Coronary artery (tissue), 2 donors: ENCODE data around the gene GCNT2.
"Not testable (repeated sequence)": the region's sequence is repeated elsewhere in the genome, so short reads cannot be mapped to it uniquely, and the experiment has no call there.

Experiments used
- DNase-seq: peaks from one replicate; pipeline ENCODE4 v3.0.0-alpha.2; 2017; ENCODE audit warnings: low spot score
- H3K27ac ChIP-seq, 2 donors: fragments of 200-600 bp; sonication (generic); one replicate each; pipeline ENCODE4 v1.5.1; 2016 to 2019
- H3K4me3 ChIP-seq: fragments of 200-600 bp; sonication (generic); 2 replicates; pipeline ENCODE4 v1.5.1; 2016; ENCODE audit warnings: mild to moderate bottlenecking, moderate library complexity
- CTCF ChIP-seq: fragments of 200-600 bp; sonication (generic); IDR thresholded peaks from one replicate; pipeline ENCODE4 v1.5.1; 2019; ENCODE audit warnings: antibody characterized with exemption

The GCNT2 gene

DNA sequence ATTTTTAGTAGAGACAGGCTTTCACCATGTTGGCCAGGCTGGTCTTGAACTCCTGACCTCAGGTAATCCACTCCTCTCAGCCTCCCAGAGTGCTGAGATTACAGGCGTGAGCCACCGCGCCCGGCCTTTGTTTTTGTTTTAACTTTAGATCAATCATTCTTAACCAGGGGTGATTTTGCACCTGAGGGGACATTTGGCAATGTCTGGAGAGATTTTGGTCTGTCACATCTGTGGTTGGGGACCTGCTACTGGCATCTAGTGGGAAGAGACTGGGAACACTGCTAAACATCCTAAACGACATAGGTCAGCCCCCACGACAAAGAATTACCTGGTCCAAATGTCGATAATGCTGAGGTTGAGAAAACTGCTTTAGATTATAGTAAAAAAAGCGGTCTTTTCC is 91.0 kb downstream of the GCNT2 start:
- no peak for DNase-seq
- Histone ChIP-seq H3K27ac (no peak overlapping the region), H3K4me3 (no peak overlapping the region)
- no peak for TF ChIP-seq CTCF

DNA sequence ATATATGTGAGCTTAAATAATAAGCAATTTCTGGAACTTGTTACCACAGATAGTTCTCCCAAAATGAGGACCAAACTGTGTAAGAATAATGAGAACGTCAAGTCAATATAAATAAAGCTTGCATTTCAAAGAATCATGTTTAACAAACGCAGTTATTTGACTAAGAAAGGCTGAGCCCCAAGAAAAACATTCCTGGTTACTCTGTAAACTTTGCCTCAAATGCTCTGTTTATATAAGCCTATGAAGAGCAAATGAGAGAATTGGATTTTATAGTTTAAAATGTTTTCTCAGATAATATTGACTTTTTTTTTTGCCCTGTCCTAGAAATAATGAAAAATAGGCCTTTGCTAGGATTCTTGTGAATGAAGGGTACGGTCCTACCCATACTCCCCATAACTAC is 91.9 kb downstream of the GCNT2 start:
- no peak overlapping the region for H3K4me3 ChIP-seq
- no peak for TF ChIP-seq CTCF
- no peak for DNase-seq
- no peak overlapping the region for H3K27ac ChIP-seq

DNA sequence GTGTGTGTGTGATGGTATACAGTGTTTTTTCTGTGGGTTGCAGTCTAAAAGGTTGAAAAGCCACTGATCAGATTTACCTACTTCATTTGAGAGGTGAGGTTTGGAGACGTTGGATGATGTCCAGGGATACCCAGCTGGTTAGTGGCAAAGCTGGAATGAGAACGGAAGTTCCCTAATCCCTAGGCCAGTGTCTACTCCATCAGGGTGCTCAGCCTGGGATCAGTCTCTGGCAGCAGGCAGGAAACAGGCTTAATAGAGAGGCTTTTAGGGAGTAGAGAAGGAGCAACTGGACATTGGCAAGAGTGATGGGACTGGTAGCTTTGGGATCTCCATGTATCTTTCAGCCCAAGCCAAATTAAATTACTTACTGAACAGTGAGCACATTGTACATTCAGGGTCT is 92.6 kb downstream of the GCNT2 start:
- Histone ChIP-seq H3K4me3 (no peak overlapping the region), H3K27ac (no peak overlapping the region)
- TF ChIP-seq CTCF, result no peak
- DNase-seq, result no peak

- H3K27ac ChIP-seq, result no peak overlapping the region
- no peak overlapping the region for H3K4me3 ChIP-seq
- no peak for DNase-seq
- TF ChIP-seq CTCF, result no peak
These were observed 94.5 kb downstream of the GCNT2 start for GRCh38 chr6:10615675-10616074.

- H3K27ac ChIP-seq, DNase-seq, H3K4me3 ChIP-seq: not testable (repeated sequence)
These were observed 95.1 kb downstream of the GCNT2 start for GRCh38 chr6:10616266-10616665.

DNA sequence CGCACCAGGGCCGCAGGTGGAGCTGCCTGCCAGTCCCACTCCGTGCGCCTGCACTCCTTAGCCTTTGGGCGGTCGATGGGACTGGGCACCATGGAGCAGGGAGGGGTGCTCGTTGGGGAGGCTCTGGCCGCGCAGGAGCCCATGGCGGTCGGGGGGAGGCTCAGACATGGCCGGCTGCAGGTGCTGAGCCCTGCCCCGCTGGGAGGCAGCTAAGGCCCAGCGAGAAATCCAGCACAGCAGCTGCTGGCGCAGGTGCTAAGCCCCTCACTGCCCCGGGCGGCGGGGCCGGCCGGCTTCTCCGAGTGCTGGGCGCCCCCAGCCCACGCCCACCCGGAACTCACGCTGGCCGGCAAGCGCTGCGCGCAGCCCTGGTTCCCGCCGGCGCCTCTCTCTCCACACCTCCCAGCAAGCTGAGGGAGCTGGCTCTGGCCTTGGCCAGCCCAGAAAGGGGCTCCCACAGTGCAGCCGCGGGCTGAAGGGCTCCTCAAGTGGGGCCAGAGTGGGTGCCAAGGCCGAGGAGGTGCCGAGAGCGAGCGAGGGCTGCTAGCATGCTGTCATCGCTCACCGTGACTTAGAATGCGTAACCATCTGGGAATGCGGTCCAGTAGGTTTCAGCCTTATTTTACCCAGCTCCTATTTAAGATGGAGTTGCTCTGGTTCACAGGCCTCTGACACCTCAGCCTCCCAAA is 96.0 kb downstream of the GCNT2 start:
- Histone ChIP-seq H3K27ac (no peak overlapping the region), H3K4me3 (no peak overlapping the region)
- TF ChIP-seq CTCF, result no peak
- no peak for DNase-seq

- no peak overlapping the region for H3K4me3 ChIP-seq
- no peak for DNase-seq
- no peak for TF ChIP-seq CTCF
- H3K27ac ChIP-seq, result no peak overlapping the region
These were observed 97.3 kb downstream of the GCNT2 start for GRCh38 chr6:10618409-10618808.
